HepG2 (cell line): ENCODE measurements around the gene GON7. TPM values are rescaled to one million over a fixed set of nuclear protein-coding genes. Genes with fewer than 3 reads are reported as not detected.
A peak's percentile ranks its signal among the peaks of the same experiment; 100 is the strongest.

Experiments used
- ARNT ChIP-seq: fragments of 450-650 bp; IDR thresholded peaks from 2 replicates; pipeline ENCODE4 v1.6.1; 2017
- CENPX ChIP-seq: sonication (generic); formaldehyde crosslinking; IDR thresholded peaks from 2 replicates; pipeline ENCODE4 v1.9.0; 2021; ENCODE audit warnings: mild to moderate bottlenecking, missing genetic modification reagents, moderate library complexity
- DR1 ChIP-seq: sonication (generic); formaldehyde crosslinking; IDR thresholded peaks from 2 replicates; pipeline ENCODE4 v1.8.0; 2021; ENCODE audit warnings: mild to moderate bottlenecking, missing genetic modification reagents, inconsistent platforms
- ELF1 ChIP-seq: sonication (generic); formaldehyde crosslinking; IDR thresholded peaks from 2 replicates; pipeline ENCODE4 v1.4.0; 2020; ENCODE audit warnings: missing genetic modification reagents
- HNRNPLL ChIP-seq: fragments of 200-400 bp; formaldehyde crosslinking; IDR thresholded peaks from 2 replicates; pipeline ENCODE4 v1.6.1; 2017; ENCODE audit warnings: mild to moderate bottlenecking, low read depth, low read length; ENCODE audit not compliant: poor library complexity, severe bottlenecking
- NPAS2 ChIP-seq: sonication (generic); formaldehyde crosslinking; IDR thresholded peaks from 2 replicates; pipeline ENCODE4 v1.8.0; 2022; ENCODE audit warnings: mild to moderate bottlenecking, missing genetic modification reagents, borderline replicate concordance
- PAX8 ChIP-seq: sonication (generic); formaldehyde crosslinking; IDR thresholded peaks from 2 replicates; pipeline ENCODE4 v1.8.0; 2022; ENCODE audit warnings: mild to moderate bottlenecking, missing genetic modification reagents, borderline replicate concordance
- ZC3H13 ChIP-seq: sonication (generic); formaldehyde crosslinking; IDR thresholded peaks from 2 replicates; pipeline ENCODE4 v1.8.1; 2023; ENCODE audit warnings: mild to moderate bottlenecking, missing genetic modification reagents, moderate library complexity
- ZNF274 ChIP-seq: sonication (generic); formaldehyde crosslinking; IDR thresholded peaks from 2 replicates; pipeline ENCODE4 v1.5.1; 2020; ENCODE audit warnings: mild to moderate bottlenecking, missing genetic modification reagents
- ZNF343 ChIP-seq: sonication (generic); formaldehyde crosslinking; IDR thresholded peaks from 2 replicates; pipeline ENCODE4 v1.4.0; 2020; ENCODE audit warnings: mild to moderate bottlenecking, missing genetic modification reagents
- ZNF501 ChIP-seq: sonication (generic); formaldehyde crosslinking; IDR thresholded peaks from 2 replicates; pipeline ENCODE4 v1.5.1; 2020; ENCODE audit warnings: mild to moderate bottlenecking, moderate library complexity, missing genetic modification reagents
- ZNF547 ChIP-seq: sonication (generic); formaldehyde crosslinking; IDR thresholded peaks from 2 replicates; pipeline ENCODE4 v1.5.1; 2020; ENCODE audit warnings: mild to moderate bottlenecking, missing genetic modification reagents
- ZNF724P ChIP-seq: sonication (generic); formaldehyde crosslinking; IDR thresholded peaks from 2 replicates; pipeline ENCODE4 v1.8.0; 2022; ENCODE audit warnings: missing genetic modification reagents, borderline replicate concordance
- polyA plus RNA-seq, 8 experiments: library from polyadenylated mRNA; depleted of rRNA in 3 of 8; stranded (reverse) in 7 of 8; unstranded in 1 of 8; fragments of >200 nt; fragmentation: Illumina TruSeq in 4 of 8; extraction: Trizol in 4 of 8; gene quantifications; 2 replicates each; pipeline versions ENCODE4 v1.2.1 to v1.2.3, GENCODE V29; 2011 to 2016; ENCODE audit warnings: low read depth in 4 of 8, missing spikeins in 1 of 8, mixed read lengths in 1 of 8; ENCODE audit not compliant: insufficient read depth in 1 of 8
- total RNA-seq, 5 experiments: library from RNA; depleted of rRNA; stranded (reverse); fragments of >200 nt; fragmentation: Illumina TruSeq; extraction: Trizol; gene quantifications; 2 replicates each; pipeline ENCODE4 v1.2.3, GENCODE V29; 2016; ENCODE audit warnings: low read depth in 1 of 5
- TF ChIP-seq, protein P1 (sequence below): sonication (generic); formaldehyde crosslinking; IDR thresholded peaks from 2 replicates; pipeline ENCODE4 v1.5.0; 2020; ENCODE audit warnings: missing genetic modification reagents, mild to moderate bottlenecking, borderline replicate concordance
- TF ChIP-seq, protein P2 (sequence below): sonication (generic); formaldehyde crosslinking; IDR thresholded peaks from 2 replicates; pipeline ENCODE4 v1.9.0; 2021; ENCODE audit warnings: missing genetic modification reagents, borderline replicate concordance
- TF ChIP-seq, protein P3 (sequence below): sonication (generic); formaldehyde crosslinking; IDR thresholded peaks from 2 replicates; pipeline ENCODE4 v1.5.1; 2020; ENCODE audit warnings: mild to moderate bottlenecking, missing genetic modification reagents, moderate library complexity
- TF ChIP-seq, protein P4 (sequence below): sonication (generic); formaldehyde crosslinking; IDR thresholded peaks from 2 replicates; pipeline ENCODE4 v1.4.0; 2020; ENCODE audit warnings: missing genetic modification reagents, borderline replicate concordance

The GON7 gene
- total and polyA plus RNA-seq, 2 of the 13 experiments (the other 11 are each of a cell fraction or from before 2014, with no cell fraction given), result 11.9 to 28.0 TPM

DNA sequence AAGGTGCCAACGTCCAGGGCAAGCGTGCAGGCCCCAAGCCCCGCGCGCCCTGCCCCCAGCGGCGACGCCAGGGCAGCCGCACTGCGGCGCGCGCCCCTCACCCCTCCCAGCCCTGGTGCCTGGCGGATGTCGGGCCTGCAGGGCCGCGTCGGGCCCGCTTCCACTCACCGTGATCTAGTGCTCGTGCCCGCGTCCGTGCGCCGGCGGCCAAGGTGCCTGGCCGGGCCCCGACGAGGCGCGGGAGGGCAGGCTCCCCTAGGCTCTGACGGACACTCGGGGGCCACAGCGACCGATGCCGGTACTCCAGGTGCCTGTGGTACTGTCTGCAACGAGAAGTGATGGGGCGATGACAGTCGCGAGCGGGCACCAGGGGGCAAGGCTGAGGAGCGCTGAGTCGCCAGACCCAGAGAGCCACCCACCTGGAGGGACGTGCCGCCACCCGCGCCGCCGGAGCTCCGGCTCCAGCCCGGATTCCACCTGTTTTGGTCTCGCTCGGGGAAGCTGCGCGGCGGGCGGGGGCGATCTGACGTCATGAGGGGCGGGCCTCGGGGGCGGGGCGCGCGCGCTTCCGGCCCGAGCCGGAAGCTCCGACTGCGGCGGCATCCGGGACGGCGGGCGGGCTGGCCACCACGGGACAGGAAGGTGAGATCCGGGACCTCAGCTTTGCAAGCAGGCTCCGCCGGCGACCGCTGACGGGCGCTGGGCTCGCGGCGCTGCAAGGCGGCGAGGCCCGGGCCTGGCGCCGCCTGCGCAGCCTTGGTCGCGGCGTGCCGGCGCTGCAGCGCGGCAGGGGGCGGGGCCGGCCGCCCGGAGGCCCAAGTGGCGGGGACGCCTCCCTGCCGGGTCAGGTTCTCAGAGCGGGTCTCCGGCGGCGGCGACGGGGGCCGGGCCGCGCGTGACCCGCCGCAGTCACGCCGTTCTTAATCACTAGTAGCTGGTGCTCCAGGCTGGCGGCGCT is 22.2 kb downstream of the GON7 start, which contains the start of the genes LYSET and MOAP1 (continued):
- peak; percentile 81; the same call in 1 of the 2 replicates for TF ChIP-seq ZNF274
- TF ChIP-seq, protein P1, sequence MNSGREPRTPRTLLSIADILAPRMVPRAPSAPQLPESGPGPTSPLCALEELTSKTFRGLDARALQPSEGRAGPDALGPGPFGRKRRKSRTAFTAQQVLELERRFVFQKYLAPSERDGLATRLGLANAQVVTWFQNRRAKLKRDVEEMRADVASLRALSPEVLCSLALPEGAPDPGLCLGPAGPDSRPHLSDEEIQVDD, result peak; percentile 46; the same call in 1 of the 2 replicates
- TF ChIP-seq NPAS2 (CRISPR knock-in tag), result no peak
- TF ChIP-seq CENPX (CRISPR knock-in tag), result no peak
- TF ChIP-seq, protein P2, sequence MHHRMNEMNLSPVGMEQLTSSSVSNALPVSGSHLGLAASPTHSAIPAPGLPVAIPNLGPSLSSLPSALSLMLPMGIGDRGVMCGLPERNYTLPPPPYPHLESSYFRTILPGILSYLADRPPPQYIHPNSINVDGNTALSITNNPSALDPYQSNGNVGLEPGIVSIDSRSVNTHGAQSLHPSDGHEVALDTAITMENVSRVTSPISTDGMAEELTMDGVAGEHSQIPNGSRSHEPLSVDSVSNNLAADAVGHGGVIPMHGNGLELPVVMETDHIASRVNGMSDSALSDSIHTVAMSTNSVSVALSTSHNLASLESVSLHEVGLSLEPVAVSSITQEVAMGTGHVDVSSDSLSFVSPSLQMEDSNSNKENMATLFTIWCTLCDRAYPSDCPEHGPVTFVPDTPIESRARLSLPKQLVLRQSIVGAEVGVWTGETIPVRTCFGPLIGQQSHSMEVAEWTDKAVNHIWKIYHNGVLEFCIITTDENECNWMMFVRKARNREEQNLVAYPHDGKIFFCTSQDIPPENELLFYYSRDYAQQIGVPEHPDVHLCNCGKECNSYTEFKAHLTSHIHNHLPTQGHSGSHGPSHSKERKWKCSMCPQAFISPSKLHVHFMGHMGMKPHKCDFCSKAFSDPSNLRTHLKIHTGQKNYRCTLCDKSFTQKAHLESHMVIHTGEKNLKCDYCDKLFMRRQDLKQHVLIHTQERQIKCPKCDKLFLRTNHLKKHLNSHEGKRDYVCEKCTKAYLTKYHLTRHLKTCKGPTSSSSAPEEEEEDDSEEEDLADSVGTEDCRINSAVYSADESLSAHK (CRISPR knock-in tag), result no peak
- 0 out of 2 replicates have a peak, but pooled peaks have one; percentile 40 for TF ChIP-seq ZNF724P
- TF ChIP-seq ELF1 (CRISPR knock-in tag), result 0 out of 2 replicates have a peak, but pooled peaks have one; percentile 7
- TF ChIP-seq ZC3H13 (CRISPR knock-in tag), result peak; percentile 81; the same call in 1 of the 2 replicates
- TF ChIP-seq ZNF501 (CRISPR knock-in tag), result peak; percentile 66
- TF ChIP-seq, protein P3, sequence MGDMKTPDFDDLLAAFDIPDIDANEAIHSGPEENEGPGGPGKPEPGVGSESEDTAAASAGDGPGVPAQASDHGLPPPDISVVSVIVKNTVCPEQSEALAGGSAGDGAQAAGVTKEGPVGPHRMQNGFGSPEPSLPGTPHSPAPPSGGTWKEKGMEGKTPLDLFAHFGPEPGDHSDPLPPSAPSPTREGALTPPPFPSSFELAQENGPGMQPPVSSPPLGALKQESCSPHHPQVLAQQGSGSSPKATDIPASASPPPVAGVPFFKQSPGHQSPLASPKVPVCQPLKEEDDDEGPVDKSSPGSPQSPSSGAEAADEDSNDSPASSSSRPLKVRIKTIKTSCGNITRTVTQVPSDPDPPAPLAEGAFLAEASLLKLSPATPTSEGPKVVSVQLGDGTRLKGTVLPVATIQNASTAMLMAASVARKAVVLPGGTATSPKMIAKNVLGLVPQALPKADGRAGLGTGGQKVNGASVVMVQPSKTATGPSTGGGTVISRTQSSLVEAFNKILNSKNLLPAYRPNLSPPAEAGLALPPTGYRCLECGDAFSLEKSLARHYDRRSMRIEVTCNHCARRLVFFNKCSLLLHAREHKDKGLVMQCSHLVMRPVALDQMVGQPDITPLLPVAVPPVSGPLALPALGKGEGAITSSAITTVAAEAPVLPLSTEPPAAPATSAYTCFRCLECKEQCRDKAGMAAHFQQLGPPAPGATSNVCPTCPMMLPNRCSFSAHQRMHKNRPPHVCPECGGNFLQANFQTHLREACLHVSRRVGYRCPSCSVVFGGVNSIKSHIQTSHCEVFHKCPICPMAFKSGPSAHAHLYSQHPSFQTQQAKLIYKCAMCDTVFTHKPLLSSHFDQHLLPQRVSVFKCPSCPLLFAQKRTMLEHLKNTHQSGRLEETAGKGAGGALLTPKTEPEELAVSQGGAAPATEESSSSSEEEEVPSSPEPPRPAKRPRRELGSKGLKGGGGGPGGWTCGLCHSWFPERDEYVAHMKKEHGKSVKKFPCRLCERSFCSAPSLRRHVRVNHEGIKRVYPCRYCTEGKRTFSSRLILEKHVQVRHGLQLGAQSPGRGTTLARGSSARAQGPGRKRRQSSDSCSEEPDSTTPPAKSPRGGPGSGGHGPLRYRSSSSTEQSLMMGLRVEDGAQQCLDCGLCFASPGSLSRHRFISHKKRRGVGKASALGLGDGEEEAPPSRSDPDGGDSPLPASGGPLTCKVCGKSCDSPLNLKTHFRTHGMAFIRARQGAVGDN (CRISPR knock-in tag), result peak; percentile 94
- TF ChIP-seq ZNF343 (CRISPR knock-in tag), result no peak
- TF ChIP-seq DR1 (CRISPR knock-in tag), result peak; percentile 42; the same call in 1 of the 2 replicates
- peak; percentile 95 for TF ChIP-seq ZNF547 (CRISPR knock-in tag)
- peak; percentile 23 for TF ChIP-seq HNRNPLL
- TF ChIP-seq ARNT, result no peak
- TF ChIP-seq, protein P4, sequence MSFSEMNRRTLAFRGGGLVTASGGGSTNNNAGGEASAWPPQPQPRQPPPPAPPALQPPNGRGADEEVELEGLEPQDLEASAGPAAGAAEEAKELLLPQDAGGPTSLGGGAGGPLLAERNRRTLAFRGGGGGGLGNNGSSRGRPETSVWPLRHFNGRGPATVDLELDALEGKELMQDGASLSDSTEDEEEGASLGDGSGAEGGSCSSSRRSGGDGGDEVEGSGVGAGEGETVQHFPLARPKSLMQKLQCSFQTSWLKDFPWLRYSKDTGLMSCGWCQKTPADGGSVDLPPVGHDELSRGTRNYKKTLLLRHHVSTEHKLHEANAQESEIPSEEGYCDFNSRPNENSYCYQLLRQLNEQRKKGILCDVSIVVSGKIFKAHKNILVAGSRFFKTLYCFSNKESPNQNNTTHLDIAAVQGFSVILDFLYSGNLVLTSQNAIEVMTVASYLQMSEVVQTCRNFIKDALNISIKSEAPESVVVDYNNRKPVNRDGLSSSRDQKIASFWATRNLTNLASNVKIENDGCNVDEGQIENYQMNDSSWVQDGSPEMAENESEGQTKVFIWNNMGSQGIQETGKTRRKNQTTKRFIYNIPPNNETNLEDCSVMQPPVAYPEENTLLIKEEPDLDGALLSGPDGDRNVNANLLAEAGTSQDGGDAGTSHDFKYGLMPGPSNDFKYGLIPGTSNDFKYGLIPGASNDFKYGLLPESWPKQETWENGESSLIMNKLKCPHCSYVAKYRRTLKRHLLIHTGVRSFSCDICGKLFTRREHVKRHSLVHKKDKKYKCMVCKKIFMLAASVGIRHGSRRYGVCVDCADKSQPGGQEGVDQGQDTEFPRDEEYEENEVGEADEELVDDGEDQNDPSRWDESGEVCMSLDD (CRISPR knock-in tag), result 0 out of 2 replicates have a peak, but pooled peaks have one; percentile 44
- TF ChIP-seq PAX8 (CRISPR knock-in tag), result 0 out of 2 replicates have a peak, but pooled peaks have one; percentile 42
